Measurements from ENCODE around the gene TCEAL2.
"Not testable (repeated sequence)": the region's sequence is repeated elsewhere in the genome, so short reads cannot be mapped to it uniquely, and the experiment has no call there.

Gene TCEAL2

GRCh38 chrX:102125436-102125835 lies at the start of gene TCEAL2:
TCEAL2 (plus strand) TSS chrX:102125679; CDS start chrX:102126831, 1,152 bp downstream.
- peak within 1 kb of the TSS; percentile 65 to 68 for H3K4me3 ChIP-seq (ENCODE audit: low read length in 2 of 2)
- not testable (repeated sequence) for H3K36me3 ChIP-seq (ENCODE audit: control insufficient read depth in 2 of 2, insufficient read depth in 2 of 2, low read length in 2 of 2); H3K4me1 ChIP-seq (ENCODE audit: control insufficient read depth, insufficient read depth, low read length); H3K27me3 ChIP-seq (ENCODE audit: control insufficient read depth in 1 of 2, insufficient read depth in 2 of 2, low read length in 2 of 2); H3K9me3 ChIP-seq (ENCODE audit: control insufficient read depth in 2 of 2, low read length in 2 of 2)
- peak within 1 kb of the TSS; percentile 37 for H3K27ac ChIP-seq (ENCODE audit: low read length)
- H3K9ac ChIP-seq (ENCODE audit: low read length in 2 of 2), result peak within 1 kb of the TSS; percentile 55 to 76

- no peaks in the 10 kb centered on the region for H3K9me3 ChIP-seq (ENCODE audit: control insufficient read depth in 2 of 2, low read length in 2 of 2)
- H3K4me1 ChIP-seq (ENCODE audit: control insufficient read depth, insufficient read depth, low read length), result no peaks in the 10 kb centered on the region
- no peak overlapping the region for H3K4me3 ChIP-seq (ENCODE audit: low read length in 2 of 2)
- peaks cover 0 to 4% of the 10 kb centered on the region in 2 donors for H3K27me3 ChIP-seq (ENCODE audit: control insufficient read depth in 1 of 2, insufficient read depth in 2 of 2, low read length in 2 of 2)
- no peaks in the 10 kb centered on the region for H3K36me3 ChIP-seq (ENCODE audit: control insufficient read depth in 2 of 2, insufficient read depth in 2 of 2, low read length in 2 of 2)
- H3K9ac ChIP-seq (ENCODE audit: low read length in 2 of 2), result no peak overlapping the region
- no peak overlapping the region for H3K27ac ChIP-seq (ENCODE audit: low read length)
Measured at GRCh38 chrX:102077426-102077825, 48.1 kb upstream of the TCEAL2 start.

GRCh38 chrX:102085706-102086105 lies 39.8 kb upstream of the TCEAL2 start:
- no peaks in the 10 kb centered on the region for H3K36me3 ChIP-seq (ENCODE audit: control insufficient read depth in 2 of 2, insufficient read depth in 2 of 2, low read length in 2 of 2)
- H3K27me3 ChIP-seq (ENCODE audit: control insufficient read depth in 1 of 2, insufficient read depth in 2 of 2, low read length in 2 of 2), result peaks cover 0 to 5% of the 10 kb centered on the region in 2 donors
- no peaks in the 10 kb centered on the region for H3K4me1 ChIP-seq (ENCODE audit: control insufficient read depth, insufficient read depth, low read length)
- no peak overlapping the region for H3K4me3 ChIP-seq (ENCODE audit: low read length in 2 of 2)
- H3K9me3 ChIP-seq (ENCODE audit: control insufficient read depth in 2 of 2, low read length in 2 of 2), result no peaks in the 10 kb centered on the region
- H3K27ac ChIP-seq (ENCODE audit: low read length), result no peak overlapping the region
- no peak overlapping the region for H3K9ac ChIP-seq (ENCODE audit: low read length in 2 of 2)

- peaks cover 0 to 17% of the 10 kb centered on the region in 2 donors for H3K27me3 ChIP-seq (ENCODE audit: control insufficient read depth in 1 of 2, insufficient read depth in 2 of 2, low read length in 2 of 2)
- H3K9ac ChIP-seq (ENCODE audit: low read length in 2 of 2), result no peak overlapping the region
- H3K4me3 ChIP-seq (ENCODE audit: low read length in 2 of 2), result no peak overlapping the region
- H3K27ac ChIP-seq (ENCODE audit: low read length), result no peak overlapping the region
- no peaks in the 10 kb centered on the region for H3K4me1 ChIP-seq (ENCODE audit: control insufficient read depth, insufficient read depth, low read length)
- H3K36me3 ChIP-seq (ENCODE audit: control insufficient read depth in 2 of 2, insufficient read depth in 2 of 2, low read length in 2 of 2), result no peaks in the 10 kb centered on the region
- peaks cover 0 to 5% of the 10 kb centered on the region in 2 donors for H3K9me3 ChIP-seq (ENCODE audit: control insufficient read depth in 2 of 2, low read length in 2 of 2)
Measured at GRCh38 chrX:102113367-102113766, 12.1 kb upstream of the TCEAL2 start.

GRCh38 chrX:102115748-102116147 lies 9.7 kb upstream of the TCEAL2 start:
- Histone ChIP-seq H3K9me3 (ENCODE audit: control insufficient read depth in 2 of 2, low read length in 2 of 2) (peaks cover 0 to 5% of the 10 kb centered on the region in 2 donors), H3K27me3 (ENCODE audit: control insufficient read depth in 1 of 2, insufficient read depth in 2 of 2, low read length in 2 of 2) (peaks cover 0 to 15% of the 10 kb centered on the region in 2 donors), H3K4me1 (ENCODE audit: control insufficient read depth, insufficient read depth, low read length) (no peaks in the 10 kb centered on the region), H3K36me3 (ENCODE audit: control insufficient read depth in 2 of 2, insufficient read depth in 2 of 2, low read length in 2 of 2) (no peaks in the 10 kb centered on the region), H3K27ac (ENCODE audit: low read length) (no peak overlapping the region), H3K9ac (ENCODE audit: low read length in 2 of 2) (no peak overlapping the region), H3K4me3 (ENCODE audit: low read length in 2 of 2) (no peak overlapping the region)

GRCh38 chrX:102125014-102125413 lies 465 bp upstream of the TCEAL2 start:
- Histone ChIP-seq H3K4me3 (ENCODE audit: low read length in 2 of 2) (peak overlapping the region; percentile 65 to 68), H3K9ac (ENCODE audit: low read length in 2 of 2) (peak overlapping the region; percentile 52 to 76)
- H3K27ac ChIP-seq (ENCODE audit: low read length); H3K4me1 ChIP-seq (ENCODE audit: control insufficient read depth, insufficient read depth, low read length); H3K36me3 ChIP-seq (ENCODE audit: control insufficient read depth in 2 of 2, insufficient read depth in 2 of 2, low read length in 2 of 2); H3K27me3 ChIP-seq (ENCODE audit: control insufficient read depth in 1 of 2, insufficient read depth in 2 of 2, low read length in 2 of 2); H3K9me3 ChIP-seq (ENCODE audit: control insufficient read depth in 2 of 2, low read length in 2 of 2): not testable (repeated sequence)

GRCh38 chrX:102126080-102126818 lies 770 bp downstream of the TCEAL2 start:
- not testable (repeated sequence) for H3K36me3 ChIP-seq (ENCODE audit: control insufficient read depth in 2 of 2, insufficient read depth in 2 of 2, low read length in 2 of 2); H3K9me3 ChIP-seq (ENCODE audit: control insufficient read depth in 2 of 2, low read length in 2 of 2); H3K4me1 ChIP-seq (ENCODE audit: control insufficient read depth, insufficient read depth, low read length)
- peak overlapping the region; percentile 37 for H3K27ac ChIP-seq (ENCODE audit: low read length)
- peaks cover 0 to 11% of the 10 kb centered on the region in 2 donors for H3K27me3 ChIP-seq (ENCODE audit: control insufficient read depth in 1 of 2, insufficient read depth in 2 of 2, low read length in 2 of 2)
- H3K9ac ChIP-seq (ENCODE audit: low read length in 2 of 2), result peak overlapping the region; percentile 55 to 62
- H3K4me3 ChIP-seq (ENCODE audit: low read length in 2 of 2), result peak overlapping the region; percentile 60 to 67

GRCh38 chrX:102126863-102127262 lies 1.4 kb downstream of the TCEAL2 start:
- no peaks in the 10 kb centered on the region for H3K36me3 ChIP-seq (ENCODE audit: control insufficient read depth in 2 of 2, insufficient read depth in 2 of 2, low read length in 2 of 2)
- H3K9ac ChIP-seq (ENCODE audit: low read length in 2 of 2), result no peak overlapping the region
- no peaks in the 10 kb centered on the region for H3K9me3 ChIP-seq (ENCODE audit: control insufficient read depth in 2 of 2, low read length in 2 of 2)
- peak overlapping the region; percentile 13 for H3K27ac ChIP-seq (ENCODE audit: low read length)
- H3K4me1 ChIP-seq (ENCODE audit: control insufficient read depth, insufficient read depth, low read length), result no peaks in the 10 kb centered on the region
- H3K27me3 ChIP-seq (ENCODE audit: control insufficient read depth in 1 of 2, insufficient read depth in 2 of 2, low read length in 2 of 2), result peaks cover 0 to 14% of the 10 kb centered on the region in 2 donors
- H3K4me3 ChIP-seq (ENCODE audit: low read length in 2 of 2), result peak overlapping the region; percentile 31 to 60

- Histone ChIP-seq H3K36me3 (ENCODE audit: control insufficient read depth in 2 of 2, insufficient read depth in 2 of 2, low read length in 2 of 2) (no peaks in the 10 kb centered on the region), H3K4me1 (ENCODE audit: control insufficient read depth, insufficient read depth, low read length) (no peaks in the 10 kb centered on the region), H3K9ac (ENCODE audit: low read length in 2 of 2) (no peak overlapping the region), H3K27ac (ENCODE audit: low read length) (no peak overlapping the region), H3K4me3 (ENCODE audit: low read length in 2 of 2) (no peak overlapping the region), H3K9me3 (ENCODE audit: control insufficient read depth in 2 of 2, low read length in 2 of 2) (no peaks in the 10 kb centered on the region), H3K27me3 (ENCODE audit: control insufficient read depth in 1 of 2, insufficient read depth in 2 of 2, low read length in 2 of 2) (peaks cover 0 to 14% of the 10 kb centered on the region in 2 donors)
Measured at GRCh38 chrX:102129473-102129872, 4.0 kb downstream of the TCEAL2 start.

GRCh38 chrX:102138064-102138463 lies 12.6 kb downstream of the TCEAL2 start:
- Histone ChIP-seq H3K4me3 (ENCODE audit: low read length in 2 of 2) (no peak overlapping the region), H3K9me3 (ENCODE audit: control insufficient read depth in 2 of 2, low read length in 2 of 2) (no peaks in the 10 kb centered on the region), H3K9ac (ENCODE audit: low read length in 2 of 2) (no peak overlapping the region), H3K27ac (ENCODE audit: low read length) (no peak overlapping the region), H3K36me3 (ENCODE audit: control insufficient read depth in 2 of 2, insufficient read depth in 2 of 2, low read length in 2 of 2) (no peaks in the 10 kb centered on the region), H3K4me1 (ENCODE audit: control insufficient read depth, insufficient read depth, low read length) (no peaks in the 10 kb centered on the region), H3K27me3 (ENCODE audit: control insufficient read depth in 1 of 2, insufficient read depth in 2 of 2, low read length in 2 of 2) (peaks cover 0 to 13% of the 10 kb centered on the region in 2 donors)

GRCh38 chrX:102140876-102141275 lies 15.4 kb downstream of the TCEAL2 start:
- H3K4me3 ChIP-seq (ENCODE audit: low read length in 2 of 2); H3K36me3 ChIP-seq (ENCODE audit: control insufficient read depth in 2 of 2, insufficient read depth in 2 of 2, low read length in 2 of 2): not testable (repeated sequence)

More at GRCh38 chrX:102140876-102141275, 15.4 kb downstream of the TCEAL2 start:
- H3K9ac ChIP-seq (ENCODE audit: low read length in 2 of 2); H3K4me1 ChIP-seq (ENCODE audit: control insufficient read depth, insufficient read depth, low read length); H3K27ac ChIP-seq (ENCODE audit: low read length); H3K9me3 ChIP-seq (ENCODE audit: control insufficient read depth in 2 of 2, low read length in 2 of 2): not testable (repeated sequence)
- H3K27me3 ChIP-seq (ENCODE audit: control insufficient read depth in 1 of 2, insufficient read depth in 2 of 2, low read length in 2 of 2), result peaks cover 0 to 11% of the 10 kb centered on the region in 2 donors

Measured in stomach smooth muscle (tissue), 2 donors.